ENCODE measurements around the gene CIDEB. TPM values are rescaled to one million over a fixed set of nuclear protein-coding genes. Genes with fewer than 3 reads are reported as not detected.

CIDEB gene
- total and polyA plus RNA-seq, 2 donors (not counting 1 experiment from before 2014, with no cell fraction given) = 26.2 to 32.8 TPM

DNA sequence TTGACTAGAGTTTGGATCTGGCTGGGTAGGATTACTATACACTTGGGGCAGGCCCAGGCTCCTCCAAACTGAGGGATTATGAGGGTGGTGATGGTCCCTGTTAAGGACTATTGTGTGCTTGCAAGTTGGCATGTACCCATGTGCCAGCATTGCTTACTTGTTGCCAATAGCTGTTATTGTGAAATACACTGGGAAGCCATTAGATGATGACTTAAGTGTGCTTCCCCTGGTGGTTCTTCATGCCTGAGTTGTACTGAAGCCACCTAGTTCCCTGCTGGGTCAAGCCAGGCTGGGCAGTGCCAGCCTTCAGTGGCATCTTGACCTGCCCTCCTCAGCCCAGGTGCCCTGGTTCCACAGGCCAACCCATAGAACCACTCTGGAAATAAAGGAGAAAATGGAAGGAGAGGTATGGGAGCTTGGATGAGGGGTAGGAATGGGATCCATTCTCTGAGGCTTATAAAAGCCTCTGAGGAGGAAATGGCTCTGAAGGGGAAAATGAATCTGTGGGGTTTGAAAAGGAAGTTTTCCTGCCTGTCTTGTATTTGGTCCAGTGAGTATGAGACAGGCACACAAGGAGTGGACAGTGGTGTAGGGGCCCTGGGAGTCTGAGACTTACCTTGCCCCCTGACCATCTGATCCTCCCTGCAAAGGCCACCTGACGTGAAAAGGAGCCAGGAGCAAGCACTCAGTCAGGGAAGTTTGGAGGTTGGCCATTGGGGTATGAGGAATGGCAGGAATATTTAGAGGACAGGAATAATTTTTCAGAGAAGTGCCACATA is 4.2 kb upstream of the CIDEB start:
- CTCF ChIA-PET = interaction anchor here (1.3 to 9.4 kb wide), 11 partner anchors 9 to 124 kb away, joined by 3 to 112 read pairs (median 7); partner anchors contain the start of genes CBLN3, KHNYN, MDP1 and RABGGTA
- Mint-ChIP-seq H3K4me1 (peaks cover 61% of the 10 kb centered on the region), H3K27ac (peak overlapping the region; percentile 91), H3K4me3 (peak overlapping the region; percentile 84), H3K9me3 (ENCODE audit: insufficient read depth) (no peaks in the 10 kb centered on the region), H3K27me3 (no peaks in the 10 kb centered on the region)
- Histone ChIP-seq H3K4me2 (replicated peaks; ENCODE audit: low read depth, low read length, poor library complexity, severe bottlenecking) (peak overlapping the region; percentile 92), H3K36me3 (replicated peaks in 1 of 2; ENCODE audit: control extremely low read depth in 1 of 2, control insufficient read depth in 1 of 2, extremely low read depth in 1 of 2, insufficient read depth in 2 of 2, low read length in 1 of 2) (peaks cover 0 to 15% of the 10 kb centered on the region in 2 experiments), H4K20me1 (ENCODE audit: control insufficient read depth, insufficient read depth, low read length, poor library complexity, severe bottlenecking) (peaks cover 32% of the 10 kb centered on the region), H3K9ac (ENCODE audit: low read length) (peak overlapping the region; percentile 70), H3K27me3 (replicated peaks in 1 of 4; ENCODE audit: control extremely low read depth in 1 of 4, control insufficient read depth in 3 of 4, insufficient read depth in 4 of 4, low read length in 3 of 4) (no peaks in the 10 kb centered on the region), H3K27ac (ENCODE audit: low read length in 2 of 2) (peak overlapping the region; percentile 65 to 83), H3K4me3 (ENCODE audit: control extremely low read depth in 1 of 5, extremely low read depth in 1 of 5, insufficient read depth in 1 of 5, low read depth in 2 of 5, low read length in 4 of 5) (peak overlapping the region; percentile 8 to 71 (median 57)), H3K79me2 (ENCODE audit: control insufficient read depth, insufficient read depth, low read length) (peaks cover 16% of the 10 kb centered on the region), H3K4me1 (ENCODE audit: control insufficient read depth in 2 of 2, insufficient read depth in 2 of 2, low read length in 2 of 2) (peaks cover 38 to 57% of the 10 kb centered on the region in 2 donors), H2AFZ (ENCODE audit: insufficient read depth, low read depth, low read length, poor library complexity, severe bottlenecking) (peak overlapping the region; percentile 82), H3K9me3 (ENCODE audit: control extremely low read depth in 1 of 3, control insufficient read depth in 2 of 3, insufficient read depth in 1 of 3, low read length in 2 of 3) (no peaks in the 10 kb centered on the region)
- DNase-seq (no peak), ATAC-seq (ENCODE audit: low read depth) (no peak)
- WGBS (ENCODE audit: insufficient coverage) = no CpG with 5 or more reads among the region's 1 CpG
- no peak for TF ChIP-seq EZH2 (IDR thresholded peaks at IDR 0.05; ENCODE audit: borderline replicate concordance, insufficient read depth, low read depth, low read length, poor library complexity, severe bottlenecking)
- TF ChIP-seq, protein P1, sequence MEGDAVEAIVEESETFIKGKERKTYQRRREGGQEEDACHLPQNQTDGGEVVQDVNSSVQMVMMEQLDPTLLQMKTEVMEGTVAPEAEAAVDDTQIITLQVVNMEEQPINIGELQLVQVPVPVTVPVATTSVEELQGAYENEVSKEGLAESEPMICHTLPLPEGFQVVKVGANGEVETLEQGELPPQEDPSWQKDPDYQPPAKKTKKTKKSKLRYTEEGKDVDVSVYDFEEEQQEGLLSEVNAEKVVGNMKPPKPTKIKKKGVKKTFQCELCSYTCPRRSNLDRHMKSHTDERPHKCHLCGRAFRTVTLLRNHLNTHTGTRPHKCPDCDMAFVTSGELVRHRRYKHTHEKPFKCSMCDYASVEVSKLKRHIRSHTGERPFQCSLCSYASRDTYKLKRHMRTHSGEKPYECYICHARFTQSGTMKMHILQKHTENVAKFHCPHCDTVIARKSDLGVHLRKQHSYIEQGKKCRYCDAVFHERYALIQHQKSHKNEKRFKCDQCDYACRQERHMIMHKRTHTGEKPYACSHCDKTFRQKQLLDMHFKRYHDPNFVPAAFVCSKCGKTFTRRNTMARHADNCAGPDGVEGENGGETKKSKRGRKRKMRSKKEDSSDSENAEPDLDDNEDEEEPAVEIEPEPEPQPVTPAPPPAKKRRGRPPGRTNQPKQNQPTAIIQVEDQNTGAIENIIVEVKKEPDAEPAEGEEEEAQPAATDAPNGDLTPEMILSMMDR (IDR thresholded peaks at IDR 0.05) = no peak
- POLR2A ChIA-PET = interaction anchor here (0.6 to 2.0 kb wide), 8 partner anchors 12 to 119 kb away, joined by 3 to 17 read pairs (median 6); partner anchors contain the start of genes CHMP4A, DHRS1, KHNYN and NOP9
- intact Hi-C loops (cut with micrococcal nuclease) = loop anchor here (1.0 to 5.0 kb wide), 4 partner anchors 20 to 300 kb away; partner anchors contain the start of gene TINF2

Data from B cell (primary cell).